Activated T-cell treated with anti-CD3 and anti-CD28 coated beads, Interleukin-2, amount 50 U/mL, for 24 hours (primary cell): ENCODE data around the gene NCEH1.

ENCODE experiments used
- DNase-seq: peaks from one replicate; pipeline ENCODE4 v3.0.0-alpha.2; 2020
- H3K27ac Mint-ChIP-seq: 2 replicates; pipeline ENCODE4 v1.8.0; 2020; ENCODE audit warnings: mild to moderate bottlenecking, mixed read lengths
- H3K27me3 Mint-ChIP-seq: 2 replicates; pipeline ENCODE4 v1.8.0; 2020; ENCODE audit warnings: mixed read lengths
- H3K36me3 Mint-ChIP-seq: 2 replicates; pipeline ENCODE4 v1.8.0; 2020; ENCODE audit warnings: low read depth, mixed read lengths
- H3K4me1 Mint-ChIP-seq: 2 replicates; pipeline ENCODE4 v1.8.0; 2020; ENCODE audit warnings: low read depth, mixed read lengths
- H3K4me3 Mint-ChIP-seq: 2 replicates; pipeline ENCODE4 v1.8.0; 2020; ENCODE audit warnings: mild to moderate bottlenecking, moderate library complexity, mixed read lengths
- H3K9me3 Mint-ChIP-seq: 2 replicates; pipeline ENCODE4 v1.8.0; 2020; ENCODE audit warnings: mixed read lengths

NCEH1 gene

GRCh38 chr3:172698631-172699030 is 12.2 kb downstream of the NCEH1 start:
- no peak for DNase-seq
- H3K27me3 Mint-ChIP-seq, result no peaks in the 10 kb centered on the region
- no peak overlapping the region for H3K4me3 Mint-ChIP-seq
- no peaks in the 10 kb centered on the region for H3K36me3 Mint-ChIP-seq
- no peak overlapping the region for H3K27ac Mint-ChIP-seq
- H3K9me3 Mint-ChIP-seq, result no peaks in the 10 kb centered on the region
- no peaks in the 10 kb centered on the region for H3K4me1 Mint-ChIP-seq

GRCh38 chr3:172697558-172697957 is 13.3 kb downstream of the NCEH1 start:
- Mint-ChIP-seq H3K27ac (no peak overlapping the region), H3K4me1 (peaks cover 5% of the 10 kb centered on the region), H3K4me3 (no peak overlapping the region), H3K27me3 (no peaks in the 10 kb centered on the region), H3K36me3 (no peaks in the 10 kb centered on the region), H3K9me3 (no peaks in the 10 kb centered on the region)
- no peak for DNase-seq

- DNase-seq, result no peak
- Mint-ChIP-seq H3K4me3 (no peak overlapping the region), H3K4me1 (peaks cover 8% of the 10 kb centered on the region), H3K36me3 (no peaks in the 10 kb centered on the region), H3K9me3 (no peaks in the 10 kb centered on the region), H3K27ac (no peak overlapping the region), H3K27me3 (no peaks in the 10 kb centered on the region)
These were observed 14.5 kb downstream of the NCEH1 start for GRCh38 chr3:172696357-172696756.

DNA sequence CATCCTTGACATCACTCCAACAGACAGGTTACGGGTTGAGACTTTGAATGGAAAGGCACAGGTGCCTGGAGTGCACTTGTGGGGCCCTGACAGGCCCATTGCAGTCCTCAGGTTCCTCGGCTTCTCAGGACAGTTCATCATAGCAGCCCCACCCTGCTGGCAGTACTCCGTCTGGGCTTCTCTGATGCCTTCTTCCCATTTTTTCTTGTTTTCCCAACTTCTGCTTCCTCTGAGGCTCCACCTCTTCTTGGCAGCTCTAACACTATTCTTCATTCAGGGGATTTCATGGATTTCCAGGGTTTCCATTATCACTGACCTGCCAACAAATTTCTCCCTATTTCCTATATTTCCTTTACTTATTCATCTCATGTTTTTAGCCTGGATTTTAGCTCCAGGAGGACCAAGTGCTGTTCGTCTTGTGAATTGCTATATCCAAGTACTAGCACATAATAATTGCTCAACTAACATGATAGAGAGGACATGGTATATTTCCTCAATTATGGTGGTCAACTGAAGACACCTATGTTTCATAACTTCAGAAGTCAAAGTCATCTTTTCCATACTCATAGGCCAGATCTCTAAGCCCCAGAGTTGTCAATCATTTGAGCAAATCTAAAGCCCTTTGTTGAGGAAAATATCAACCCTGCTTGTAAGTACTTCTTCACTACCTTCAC is 16.2 kb downstream of the NCEH1 start:
- DNase-seq, result no peak
- H3K27ac Mint-ChIP-seq, result no peak overlapping the region
- H3K27me3 Mint-ChIP-seq, result no peaks in the 10 kb centered on the region
- no peaks in the 10 kb centered on the region for H3K36me3 Mint-ChIP-seq
- no peak overlapping the region for H3K4me3 Mint-ChIP-seq
- H3K9me3 Mint-ChIP-seq, result no peaks in the 10 kb centered on the region
- H3K4me1 Mint-ChIP-seq, result peaks cover 8% of the 10 kb centered on the region

GRCh38 chr3:172692751-172693338 is 18.0 kb downstream of the NCEH1 start:
- H3K9me3 Mint-ChIP-seq, result no peaks in the 10 kb centered on the region
- H3K4me1 Mint-ChIP-seq, result peaks cover 8% of the 10 kb centered on the region
- H3K4me3 Mint-ChIP-seq, result no peak overlapping the region
- no peaks in the 10 kb centered on the region for H3K36me3 Mint-ChIP-seq
- no peaks in the 10 kb centered on the region for H3K27me3 Mint-ChIP-seq
- H3K27ac Mint-ChIP-seq, result peak overlapping the region; percentile 47
- no peak for DNase-seq

GRCh38 chr3:172690936-172691335 is 19.9 kb downstream of the NCEH1 start:
- Mint-ChIP-seq H3K27me3 (no peaks in the 10 kb centered on the region), H3K27ac (no peak overlapping the region), H3K4me3 (no peak overlapping the region), H3K4me1 (peaks cover 11% of the 10 kb centered on the region), H3K9me3 (no peaks in the 10 kb centered on the region), H3K36me3 (no peaks in the 10 kb centered on the region)
- no peak for DNase-seq

DNA sequence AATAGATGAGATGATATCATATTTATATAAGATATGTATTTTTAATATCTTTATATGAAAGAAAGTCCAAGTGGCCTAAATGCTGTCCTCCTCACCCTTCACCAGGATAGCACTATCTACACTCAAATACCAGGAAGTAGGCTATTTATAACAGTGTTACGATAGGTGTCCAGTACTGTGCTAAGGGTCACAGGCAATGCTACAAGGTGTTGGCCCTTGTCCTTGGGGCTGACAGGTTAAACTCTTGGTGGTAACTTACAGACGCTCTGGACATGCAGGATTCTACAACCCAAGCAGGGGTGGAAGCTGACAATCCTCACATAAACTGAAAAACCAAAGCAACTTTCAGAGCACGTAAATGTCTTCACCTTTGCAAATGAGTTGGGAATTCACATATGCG is 22.3 kb downstream of the NCEH1 start:
- Mint-ChIP-seq H3K36me3 (no peaks in the 10 kb centered on the region), H3K4me1 (peaks cover 19% of the 10 kb centered on the region), H3K9me3 (no peaks in the 10 kb centered on the region), H3K27me3 (no peaks in the 10 kb centered on the region), H3K27ac (no peak overlapping the region), H3K4me3 (no peak overlapping the region)
- no peak for DNase-seq

GRCh38 chr3:172687501-172687900 is 23.4 kb downstream of the NCEH1 start:
- Mint-ChIP-seq H3K27ac (no peak overlapping the region), H3K27me3 (no peaks in the 10 kb centered on the region), H3K36me3 (no peaks in the 10 kb centered on the region), H3K4me1 (peaks cover 13% of the 10 kb centered on the region), H3K9me3 (no peaks in the 10 kb centered on the region), H3K4me3 (no peak overlapping the region)
- no peak for DNase-seq

GRCh38 chr3:172685331-172686214 is 25.3 kb downstream of the NCEH1 start:
- Mint-ChIP-seq H3K4me1 (peaks cover 11% of the 10 kb centered on the region), H3K36me3 (no peaks in the 10 kb centered on the region), H3K27me3 (no peaks in the 10 kb centered on the region), H3K27ac (peak overlapping the region; percentile 53), H3K9me3 (no peaks in the 10 kb centered on the region), H3K4me3 (no peak overlapping the region)
- DNase-seq, result no peak

DNA sequence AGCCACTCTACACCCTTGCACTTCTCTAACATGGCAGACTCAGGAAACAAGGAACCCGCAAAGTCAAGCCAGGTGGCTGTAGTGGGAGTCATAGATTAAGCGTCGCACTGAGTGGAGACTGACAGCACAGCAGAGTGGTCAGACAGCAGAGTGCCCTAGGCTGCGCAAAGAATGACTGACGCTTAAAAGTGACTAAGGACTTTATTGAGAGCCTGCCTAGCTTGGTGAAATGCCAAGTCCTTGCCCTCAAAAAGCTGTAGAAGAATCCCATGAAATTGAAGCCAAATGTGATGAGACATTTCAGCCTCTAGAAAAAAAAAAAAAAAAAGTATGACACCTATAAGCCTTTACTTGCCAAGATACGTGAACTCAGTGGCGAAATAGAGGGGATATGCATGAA is 30.2 kb downstream of the NCEH1 start:
- H3K4me1 Mint-ChIP-seq, result peaks cover 5% of the 10 kb centered on the region
- DNase-seq, result no peak
- no peak overlapping the region for H3K27ac Mint-ChIP-seq
- no peaks in the 10 kb centered on the region for H3K36me3 Mint-ChIP-seq
- H3K4me3 Mint-ChIP-seq, result no peak overlapping the region
- no peaks in the 10 kb centered on the region for H3K27me3 Mint-ChIP-seq
- no peaks in the 10 kb centered on the region for H3K9me3 Mint-ChIP-seq

- no peak for DNase-seq
- no peaks in the 10 kb centered on the region for H3K27me3 Mint-ChIP-seq
These were observed 31.3 kb downstream of the NCEH1 start for GRCh38 chr3:172679599-172679998.

DNA sequence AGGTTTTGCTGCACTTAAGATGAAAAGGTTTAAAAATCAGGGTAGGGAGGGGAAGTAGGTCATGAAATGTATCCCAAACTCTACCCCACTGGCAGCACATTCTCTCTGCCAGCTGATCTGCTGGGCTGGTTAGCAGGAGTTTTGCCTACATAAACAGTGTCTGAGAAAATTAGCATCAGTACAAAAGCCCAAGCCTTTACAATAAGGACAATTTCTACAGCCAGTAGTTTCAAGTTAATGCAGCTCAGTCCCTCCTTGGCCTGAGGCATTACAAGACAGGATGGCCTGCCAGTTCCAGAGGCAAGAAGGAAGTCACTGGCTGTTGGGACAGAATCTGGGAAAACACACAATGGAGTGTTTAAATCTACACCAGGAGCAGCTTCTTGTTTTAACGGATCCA is 32.8 kb downstream of the NCEH1 start:
- no peaks in the 10 kb centered on the region for H3K4me1 Mint-ChIP-seq
- no peaks in the 10 kb centered on the region for H3K27me3 Mint-ChIP-seq
- H3K36me3 Mint-ChIP-seq, result no peaks in the 10 kb centered on the region
- H3K9me3 Mint-ChIP-seq, result no peaks in the 10 kb centered on the region
- H3K4me3 Mint-ChIP-seq, result no peak overlapping the region
- H3K27ac Mint-ChIP-seq, result no peak overlapping the region
- DNase-seq, result no peak

More at GRCh38 chr3:172679599-172679998, 31.3 kb downstream of the NCEH1 start:
- no peak overlapping the region for H3K27ac Mint-ChIP-seq
- no peaks in the 10 kb centered on the region for H3K36me3 Mint-ChIP-seq
- H3K4me3 Mint-ChIP-seq, result no peak overlapping the region
- H3K9me3 Mint-ChIP-seq, result no peaks in the 10 kb centered on the region
- no peaks in the 10 kb centered on the region for H3K4me1 Mint-ChIP-seq

DNA sequence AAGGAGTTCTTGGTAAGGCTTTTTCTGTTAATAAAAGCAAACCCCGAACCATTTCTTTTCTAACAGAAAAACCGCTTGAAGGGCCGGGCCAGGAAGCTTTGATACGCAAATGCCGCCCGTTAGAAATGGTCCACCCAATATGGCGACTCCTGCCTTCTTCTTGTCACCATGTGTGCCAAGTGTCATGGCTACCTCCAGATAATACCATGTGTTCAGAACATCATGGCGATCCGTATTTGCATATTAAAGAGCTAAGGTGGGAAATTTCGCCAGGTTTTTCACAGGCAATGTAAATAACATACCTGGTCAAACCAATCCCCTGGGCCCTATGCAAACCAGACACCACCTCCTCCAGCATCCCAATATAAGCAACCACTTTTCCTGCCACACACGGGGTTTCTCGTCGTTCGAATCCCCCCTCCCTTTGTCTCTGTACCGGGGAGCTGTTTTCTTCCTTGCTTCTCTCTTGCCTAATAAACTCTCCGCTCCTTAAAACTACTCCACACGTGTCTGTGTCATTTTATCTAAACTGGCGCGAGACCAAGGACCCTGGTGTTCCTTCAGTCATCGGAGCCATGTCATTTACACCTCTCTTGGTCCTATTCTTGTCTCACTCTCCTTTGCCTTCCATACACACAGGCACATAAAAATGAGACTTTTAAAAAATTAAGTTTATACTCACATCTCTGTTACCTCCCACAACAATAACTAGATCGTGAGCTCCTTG is 34.5 kb downstream of the NCEH1 start:
- no peak overlapping the region for H3K4me3 Mint-ChIP-seq
- H3K9me3 Mint-ChIP-seq, result no peaks in the 10 kb centered on the region
- H3K36me3 Mint-ChIP-seq, result no peaks in the 10 kb centered on the region
- no peaks in the 10 kb centered on the region for H3K27me3 Mint-ChIP-seq
- H3K4me1 Mint-ChIP-seq, result no peaks in the 10 kb centered on the region
- no peak for DNase-seq
- H3K27ac Mint-ChIP-seq, result no peak overlapping the region

DNA sequence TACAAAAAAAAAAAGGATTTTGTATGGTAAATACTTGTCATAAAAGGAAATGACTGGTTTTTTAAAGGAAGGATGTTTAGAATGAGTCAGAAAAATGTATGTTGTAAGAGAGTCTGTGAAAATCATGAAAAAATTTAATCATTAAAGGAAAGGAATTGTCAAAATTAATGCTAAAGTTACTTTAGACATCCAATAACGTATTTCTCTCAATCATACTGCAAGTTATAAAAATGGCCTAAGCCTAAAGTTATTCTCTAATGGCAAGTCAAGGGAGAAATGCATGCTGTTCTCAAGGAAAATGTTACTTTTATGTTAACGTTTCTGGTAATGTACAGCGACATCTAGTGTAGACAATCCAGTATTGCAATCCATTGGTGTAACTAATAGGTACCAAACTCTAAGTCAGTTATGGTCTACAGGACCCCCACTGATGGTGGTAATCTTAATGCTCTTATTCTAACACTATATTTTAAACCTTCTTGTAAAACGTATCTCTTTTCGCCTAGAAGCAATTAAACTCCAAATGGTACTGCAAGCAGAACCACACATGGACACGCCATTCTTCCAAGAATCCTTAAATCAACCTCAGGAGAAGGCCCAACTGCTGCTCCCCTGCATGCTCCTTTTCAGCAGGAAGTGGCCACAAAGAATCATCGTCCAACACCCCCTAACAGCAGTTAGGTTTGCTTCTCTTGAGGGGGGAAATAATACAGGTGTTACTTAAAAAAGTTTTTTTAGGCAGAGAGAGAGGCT is 35.2 kb downstream of the NCEH1 start:
- no peak overlapping the region for H3K4me3 Mint-ChIP-seq
- H3K27ac Mint-ChIP-seq, result no peak overlapping the region
- H3K4me1 Mint-ChIP-seq, result no peaks in the 10 kb centered on the region
- H3K27me3 Mint-ChIP-seq, result no peaks in the 10 kb centered on the region
- no peak for DNase-seq
- H3K9me3 Mint-ChIP-seq, result no peaks in the 10 kb centered on the region
- H3K36me3 Mint-ChIP-seq, result no peaks in the 10 kb centered on the region
